DMS153 treated with DMSO at 0.1 percent for 48 hours (cell line): ENCODE measurements around the gene KCNAB1.
"Not testable (repeated sequence)": the region's sequence is repeated elsewhere in the genome, so short reads cannot be mapped to it uniquely, and the experiment has no call there.

Experiments
- DNase-seq: peaks from one replicate; lab custom pipeline; 2025; ENCODE audit not compliant: unreplicated experiment; lab: John Stamatoyannopoulos, UW

KCNAB1 gene

DNA sequence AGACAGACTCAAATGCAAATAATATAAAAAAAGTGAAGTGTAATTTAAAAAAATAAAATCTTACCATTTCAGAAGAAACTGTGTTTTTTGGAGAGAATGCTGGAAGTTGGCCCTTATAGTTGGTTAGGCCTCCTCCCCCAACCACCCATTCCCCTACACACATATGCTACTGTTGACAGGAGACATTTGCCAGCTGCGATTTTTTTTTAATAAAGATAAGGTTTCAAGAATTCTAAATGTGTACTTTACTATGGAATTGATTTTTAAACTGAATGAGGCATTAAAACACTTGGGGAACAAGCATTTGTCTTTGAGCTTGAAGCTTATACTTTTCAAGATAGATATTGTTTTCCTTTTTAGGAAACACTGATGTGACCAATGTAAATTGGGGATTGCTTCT lies 438.9 kb downstream of the KCNAB1 start:
- no peak for DNase-seq

DNA sequence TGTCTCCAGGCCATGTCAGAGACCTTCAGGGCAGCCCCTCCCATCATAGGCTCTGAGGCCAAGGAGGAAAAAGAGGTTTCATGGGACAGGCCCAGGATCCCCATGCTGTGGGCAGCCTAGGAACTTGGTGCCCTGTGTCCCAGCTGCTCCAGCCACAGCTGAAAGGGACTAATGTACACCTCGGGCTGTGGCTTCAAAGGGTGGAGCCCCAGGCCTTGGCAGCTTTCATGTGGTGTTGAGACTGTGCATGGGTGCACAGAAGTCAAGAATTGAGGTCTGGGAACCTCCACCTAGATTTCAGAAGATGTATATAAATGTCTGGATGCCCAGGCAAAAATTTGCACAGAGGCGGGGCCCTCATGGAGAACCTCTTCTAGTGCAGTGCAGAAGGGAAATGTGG lies 441.2 kb downstream of the KCNAB1 start:
- DNase-seq = no peak

DNA sequence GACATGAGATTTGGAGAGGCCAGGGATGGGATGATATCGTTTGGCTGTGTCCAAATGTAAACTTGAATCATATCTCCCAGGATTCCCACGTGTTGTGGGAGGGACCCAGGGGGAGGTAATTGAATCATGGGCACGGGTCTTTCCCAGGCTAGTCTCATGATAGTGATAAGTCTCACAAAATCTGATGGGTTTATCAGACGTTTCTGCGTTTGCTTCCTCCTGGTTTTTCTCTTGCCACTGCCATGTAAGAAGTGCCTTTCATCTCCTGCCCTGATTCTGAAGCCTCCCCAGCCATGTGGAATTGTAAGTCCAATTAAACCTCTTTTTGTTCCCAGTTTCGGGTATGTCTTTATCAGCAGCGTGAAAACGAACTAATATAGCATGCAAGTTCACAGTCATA lies 442.1 kb downstream of the KCNAB1 start:
- DNase-seq = not testable (repeated sequence)

DNA sequence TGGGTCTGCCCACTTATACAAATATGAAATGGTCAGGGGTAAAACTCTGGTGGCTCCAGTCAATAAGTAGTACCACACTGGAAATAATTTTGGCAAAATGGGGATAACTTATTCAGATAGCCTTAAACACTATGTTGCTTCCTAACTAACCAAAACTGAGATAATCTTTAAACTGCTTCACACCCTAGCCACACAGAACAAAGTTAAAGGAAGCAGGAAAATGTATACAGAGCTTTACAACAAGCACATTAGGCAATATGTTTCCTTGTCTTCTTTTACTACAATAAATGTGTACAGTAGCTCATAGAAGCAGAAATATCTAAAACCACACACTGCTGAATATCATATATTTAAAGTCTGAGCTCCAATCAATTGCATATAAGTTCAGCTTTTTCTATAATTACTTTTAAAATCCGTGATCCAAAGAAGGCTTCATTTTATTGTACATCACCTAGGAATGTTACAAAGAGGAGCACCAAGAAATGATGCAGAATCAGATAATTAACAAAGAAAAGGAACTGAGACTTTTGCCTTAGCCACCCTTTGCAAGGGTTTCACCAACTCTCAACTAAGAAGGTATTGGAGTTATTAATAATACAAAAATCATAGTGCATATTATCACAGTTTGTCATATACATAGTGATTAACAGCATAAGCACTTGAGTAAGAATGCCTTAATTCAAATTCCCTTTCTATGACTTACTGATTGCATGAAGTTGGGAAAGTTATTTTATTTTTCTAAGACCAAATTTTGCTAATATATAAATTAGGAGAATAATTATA lies 443.7 kb downstream of the KCNAB1 start:
- DNase-seq = no peak

DNA sequence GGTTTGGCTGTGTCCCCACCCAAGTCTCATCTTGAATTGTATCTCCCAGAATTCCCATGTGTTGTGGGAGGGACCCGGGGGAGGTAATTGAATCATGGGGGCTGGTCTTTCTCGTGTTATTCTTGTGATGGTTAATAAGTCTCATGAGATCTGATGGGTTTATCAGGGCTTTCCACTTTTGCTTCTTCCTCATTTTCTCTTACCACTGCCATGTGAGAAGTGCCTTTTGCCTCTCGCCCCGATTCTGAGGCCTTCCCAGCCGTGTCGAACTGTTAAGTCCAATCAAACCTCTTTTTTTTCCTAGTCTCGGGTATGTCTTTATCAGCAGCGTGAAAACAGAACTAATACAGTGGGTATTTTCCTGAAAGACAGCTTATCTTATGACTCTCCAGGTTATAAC lies 448.6 kb downstream of the KCNAB1 start:
- DNase-seq = not testable (repeated sequence)

DNA sequence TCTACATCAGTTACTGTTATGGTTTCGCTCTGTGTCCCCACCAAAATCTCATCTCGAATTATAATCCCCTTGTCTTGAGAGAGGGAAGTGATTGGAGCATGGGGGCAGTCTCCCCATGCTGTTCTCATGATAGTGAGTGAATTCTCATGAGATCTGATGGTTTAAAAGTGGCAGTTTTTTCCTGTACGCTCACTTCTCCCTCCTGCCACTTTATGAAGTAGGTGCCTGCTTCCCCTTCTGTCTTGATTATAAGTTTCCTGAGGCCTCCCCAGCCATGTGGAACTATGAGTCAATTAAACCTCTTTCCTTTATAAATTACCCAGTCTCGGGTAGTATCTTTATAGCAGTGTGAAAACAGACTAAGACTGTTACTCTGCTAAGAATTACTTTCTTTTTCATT lies 449.5 kb downstream of the KCNAB1 start:
- DNase-seq = not testable (repeated sequence)

DNA sequence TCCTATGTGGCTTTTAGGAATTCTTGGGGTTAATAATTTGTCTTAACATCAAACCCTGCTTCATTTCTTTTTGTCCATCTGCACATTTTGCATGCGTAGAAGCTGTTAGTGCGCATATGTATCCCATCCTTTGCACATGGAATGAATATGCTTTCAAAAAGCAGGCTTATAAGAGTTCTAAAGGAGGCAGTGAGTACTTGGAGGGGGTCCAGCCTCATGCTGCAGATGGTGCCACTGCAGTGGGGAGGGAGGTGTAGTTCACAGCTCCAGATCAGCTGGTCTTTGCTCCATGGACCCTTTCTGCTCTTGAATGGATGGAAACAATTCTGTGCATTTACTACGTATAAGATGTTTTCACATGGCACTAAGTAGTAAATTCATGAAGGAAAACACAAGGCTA lies 455.3 kb downstream of the KCNAB1 start:
- DNase-seq = no peak

DNA sequence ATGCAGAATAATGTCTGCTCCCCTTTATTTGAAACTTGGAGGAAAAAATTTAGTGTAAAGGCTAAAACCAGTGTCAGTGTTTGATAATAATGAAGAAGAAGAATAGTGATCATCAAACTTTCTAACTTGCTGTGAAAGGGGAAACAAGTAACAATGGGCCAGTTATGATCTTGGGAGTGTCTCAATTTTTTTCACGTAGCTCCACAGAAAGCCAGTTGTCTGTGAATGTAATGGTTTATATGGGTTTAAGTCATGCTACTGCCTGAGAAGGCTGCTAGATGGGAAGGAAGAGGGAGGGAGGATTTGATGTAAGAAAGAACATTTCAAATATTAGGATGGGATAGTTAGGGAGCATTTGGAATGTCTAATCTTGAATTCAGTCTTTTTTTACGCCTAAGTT lies 455.7 kb downstream of the KCNAB1 start:
- DNase-seq = no peak

DNA sequence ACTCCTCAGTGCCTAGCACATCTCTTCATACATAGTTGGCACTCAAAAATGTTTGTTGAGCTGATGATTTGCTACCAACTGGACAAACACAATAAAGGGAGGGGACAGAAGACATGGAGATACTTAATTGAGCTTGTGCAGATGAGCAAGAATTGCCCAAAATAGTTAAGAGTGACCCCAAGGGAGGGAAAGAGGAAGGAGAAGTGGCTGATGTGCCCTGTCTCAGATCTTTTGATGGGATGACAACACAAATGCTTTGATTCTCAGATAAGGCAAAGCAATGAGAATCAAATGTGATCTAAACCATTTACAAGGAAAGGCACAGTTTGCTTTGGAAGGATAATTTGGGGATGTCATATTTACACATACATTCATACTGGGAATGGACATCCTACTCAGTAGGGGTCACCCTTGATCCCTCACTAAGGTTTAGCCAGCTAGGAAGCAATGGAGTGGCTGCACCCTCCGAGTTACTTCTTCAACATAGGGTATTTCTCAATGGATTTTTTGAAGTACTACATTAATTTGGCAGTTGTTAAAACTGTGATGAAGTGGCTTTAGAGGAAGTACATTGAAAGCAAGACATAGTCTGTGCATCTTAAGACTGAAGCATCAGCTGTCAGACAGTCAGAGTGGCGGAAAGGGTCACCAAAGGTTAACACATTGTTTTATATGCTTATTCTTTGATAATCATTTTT lies 456.4 kb downstream of the KCNAB1 start:
- no peak for DNase-seq

DNA sequence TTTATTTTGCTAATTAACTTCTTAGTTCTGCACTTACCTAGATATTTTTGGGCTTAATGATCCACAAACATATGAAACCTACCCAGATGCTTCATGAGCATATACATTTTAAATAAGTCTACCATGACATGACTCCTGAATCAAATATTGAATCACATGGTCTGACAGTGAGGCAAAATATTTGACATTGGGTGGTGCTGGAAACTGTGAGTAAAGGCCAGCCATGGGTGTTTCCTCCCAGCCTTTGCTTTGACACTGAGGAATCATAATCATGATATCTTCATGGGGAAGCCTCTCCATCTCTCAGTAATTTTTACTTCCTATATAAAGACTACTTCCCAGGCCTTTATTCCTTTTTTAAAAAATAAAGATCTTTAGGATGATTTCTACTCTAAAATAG lies 457.4 kb downstream of the KCNAB1 start:
- no peak for DNase-seq

DNA sequence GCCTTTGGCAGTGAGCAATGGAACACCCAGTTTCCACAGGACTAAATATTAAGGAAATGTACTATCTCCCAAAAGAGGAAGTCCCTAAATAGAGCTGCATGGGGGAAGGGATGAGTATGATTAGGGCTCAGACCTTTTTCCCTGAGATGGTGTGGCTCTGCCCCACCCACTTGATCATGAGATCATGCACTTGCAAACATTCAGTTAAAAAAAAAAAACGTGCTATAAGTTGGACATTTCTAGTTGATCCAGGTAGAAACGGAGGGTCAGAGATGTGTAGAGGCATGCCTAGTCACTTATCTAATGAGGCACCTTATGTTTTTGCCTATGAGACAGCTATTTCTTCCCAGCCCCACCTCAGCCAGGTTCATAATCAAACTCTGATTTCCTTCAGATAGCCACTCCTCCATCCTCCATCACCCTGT lies 459.1 kb downstream of the KCNAB1 start:
- no peak for DNase-seq

DNA sequence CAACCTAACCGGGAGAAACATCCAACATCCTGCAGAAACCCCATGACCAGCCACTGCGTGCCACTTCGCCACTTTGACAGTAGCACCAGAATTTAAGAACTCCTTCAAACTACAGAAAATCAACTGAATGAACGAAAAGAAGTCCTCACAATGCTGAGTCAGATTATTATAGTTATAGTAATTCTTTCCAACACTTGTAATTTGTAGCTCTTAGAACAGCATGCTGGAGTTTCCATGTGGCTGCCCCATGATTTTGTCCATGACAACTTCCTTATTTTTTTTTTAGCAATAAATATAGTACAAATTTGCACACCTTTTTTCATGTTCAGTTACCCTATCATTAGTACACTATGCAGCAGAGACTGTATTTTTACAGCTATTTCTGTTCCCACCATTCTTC lies 460.7 kb downstream of the KCNAB1 start:
- no peak for DNase-seq

DNA sequence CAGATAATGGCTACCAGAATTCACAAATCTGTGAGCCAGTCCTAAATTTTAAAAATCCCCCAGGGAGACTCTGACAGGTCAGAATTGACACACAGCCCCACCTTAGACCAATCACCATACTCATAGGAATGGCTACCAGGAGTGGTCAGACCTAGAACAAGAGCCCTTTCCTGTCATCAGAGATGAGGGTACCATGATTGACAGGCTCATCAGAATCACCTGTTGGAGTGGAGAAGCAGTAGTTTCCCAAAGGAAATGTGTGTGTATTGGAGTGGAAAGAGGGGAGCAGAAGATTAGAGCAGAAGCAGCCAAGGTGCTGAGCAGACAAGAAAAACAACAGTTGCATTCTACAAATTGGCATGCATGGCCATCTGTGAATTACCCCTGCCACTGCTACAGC lies 461.6 kb downstream of the KCNAB1 start:
- no peak for DNase-seq

DNA sequence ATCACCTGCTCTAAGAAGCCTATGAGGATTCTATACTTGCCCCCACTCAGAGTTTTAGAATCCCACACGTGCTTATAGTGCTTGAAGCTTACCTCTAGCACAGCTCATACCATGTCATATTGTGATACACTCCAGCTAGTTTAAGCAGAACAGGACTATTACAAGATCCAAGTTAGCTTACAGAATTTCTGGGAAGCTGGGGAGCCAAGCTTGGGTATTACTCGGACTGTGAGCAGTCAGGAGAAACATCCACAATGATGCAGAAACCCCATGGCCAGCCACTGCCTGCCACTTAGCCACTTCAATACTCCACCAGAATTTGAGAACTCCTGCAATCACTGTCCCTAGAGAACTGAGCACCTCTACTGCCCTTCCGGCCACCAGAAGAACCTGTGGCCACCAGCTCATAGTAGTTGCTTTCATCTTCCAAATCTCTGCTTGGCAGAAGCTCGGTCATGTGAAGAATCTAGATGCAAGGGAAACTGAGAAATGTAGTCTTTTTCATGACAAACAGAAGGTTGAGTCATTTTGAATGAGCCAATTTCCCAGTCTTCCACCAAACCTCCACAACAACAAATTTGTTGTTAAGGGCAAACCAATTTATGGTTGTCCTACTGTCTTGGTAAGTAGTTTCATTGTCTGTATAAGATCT lies 462.3 kb downstream of the KCNAB1 start:
- no peak for DNase-seq

DNA sequence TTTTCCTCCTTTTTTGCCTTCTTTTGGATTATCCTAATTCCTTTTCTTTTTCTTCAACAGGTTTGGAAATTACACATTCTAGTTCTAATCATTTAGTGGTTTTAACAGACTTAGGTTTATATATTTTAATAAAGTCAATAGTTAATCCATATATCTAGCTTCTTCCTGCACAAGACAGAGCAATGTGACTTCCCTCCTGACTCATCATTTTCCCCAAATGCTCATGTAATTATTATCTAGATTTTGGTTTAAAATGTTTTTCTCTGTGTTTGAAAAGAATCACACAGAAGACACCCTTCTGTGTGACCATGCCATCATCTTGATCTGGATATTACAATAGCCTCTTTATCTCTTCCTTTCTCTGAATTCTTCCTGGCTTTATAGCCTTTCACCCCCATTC lies 463.1 kb downstream of the KCNAB1 start:
- DNase-seq = no peak

DNA sequence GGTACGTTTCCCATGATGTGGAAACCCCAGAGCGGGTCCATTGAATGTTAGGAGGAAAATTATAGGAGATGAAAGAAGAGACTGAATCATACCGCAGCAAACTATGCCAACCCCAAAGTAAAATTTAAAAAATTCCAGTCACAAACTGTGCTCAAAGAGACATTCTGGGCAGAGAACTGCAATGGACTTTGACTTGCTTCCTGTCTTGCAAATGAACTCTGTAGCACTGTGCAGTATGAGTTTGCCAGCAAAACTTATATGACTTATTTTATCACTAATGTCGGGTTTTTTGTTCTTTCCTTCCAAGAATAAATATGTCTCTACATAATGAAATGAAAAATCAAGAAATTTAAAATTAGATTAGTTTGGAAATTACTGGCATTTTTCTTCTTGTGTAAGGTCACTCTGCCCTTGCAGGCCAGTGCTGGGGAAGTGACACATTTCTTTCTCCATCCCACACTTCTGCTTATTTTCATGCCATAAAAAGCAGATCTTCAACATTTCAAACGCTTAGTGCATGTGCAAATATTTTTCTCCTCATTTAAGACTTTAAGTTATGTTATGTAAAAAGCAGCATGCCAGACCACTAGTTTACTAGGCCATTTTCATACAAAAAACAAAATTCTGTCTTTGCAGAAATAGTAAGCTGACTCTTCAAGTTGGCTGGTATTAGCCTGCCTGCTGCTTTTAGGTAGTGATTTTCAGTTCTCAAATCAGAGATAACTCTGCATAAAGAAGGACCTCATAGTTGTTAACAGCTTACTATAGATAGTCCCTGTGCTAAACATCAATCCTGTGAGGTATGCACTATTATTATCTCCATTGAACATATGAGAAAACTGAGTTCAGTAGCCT lies 466.8 kb downstream of the KCNAB1 start:
- no peak for DNase-seq

DNA sequence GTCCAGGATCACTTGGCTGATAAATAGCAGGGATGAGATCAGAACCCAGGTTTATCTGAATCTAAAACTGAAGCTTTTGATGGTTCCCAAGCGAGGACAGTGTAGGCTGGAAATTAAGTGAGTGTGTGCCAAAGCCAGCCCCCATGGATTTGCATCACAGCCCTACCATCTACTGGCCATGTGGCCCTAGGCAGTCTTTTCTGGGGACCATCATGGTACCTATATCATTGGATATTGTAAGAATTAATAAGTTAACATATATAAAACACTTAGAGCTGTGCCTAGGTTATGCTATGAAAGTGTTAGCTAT lies 467.3 kb downstream of the KCNAB1 start:
- DNase-seq = no peak
